Osteocyte (in vitro differentiated cells): Measurements from ENCODE around the gene HIVEP3. TPM values are rescaled to one million over a fixed set of nuclear protein-coding genes. Genes with fewer than 3 reads are reported as not detected.
A peak's percentile ranks its signal among the peaks of the same experiment; 100 is the strongest.

ENCODE experiments used
- DNase-seq: peaks from one replicate; pipeline ENCODE4 v3.0.0; 2021; ENCODE audit warnings: mixed read lengths; ENCODE audit not compliant: unreplicated experiment; ENCODE audit errors: extremely low spot score
- H3K27ac Mint-ChIP-seq: one replicate; pipeline ENCODE4 v1.8.0; 2021; ENCODE audit warnings: mild to moderate bottlenecking, mixed read lengths; ENCODE audit not compliant: unreplicated experiment
- H3K27me3 Mint-ChIP-seq: one replicate; pipeline ENCODE4 v1.8.0; 2021; ENCODE audit warnings: mixed read lengths; ENCODE audit not compliant: unreplicated experiment
- H3K36me3 Mint-ChIP-seq: one replicate; pipeline ENCODE4 v1.8.0; 2021; ENCODE audit warnings: mixed read lengths; ENCODE audit not compliant: unreplicated experiment
- H3K4me1 Mint-ChIP-seq: one replicate; pipeline ENCODE4 v1.8.0; 2021; ENCODE audit warnings: mixed read lengths; ENCODE audit not compliant: unreplicated experiment
- H3K4me3 Mint-ChIP-seq: one replicate; pipeline ENCODE4 v1.8.0; 2021; ENCODE audit warnings: mild to moderate bottlenecking, moderate library complexity, mixed read lengths; ENCODE audit not compliant: unreplicated experiment
- H3K9me3 Mint-ChIP-seq: one replicate; pipeline ENCODE4 v1.8.0; 2021; ENCODE audit warnings: mixed read lengths; ENCODE audit not compliant: unreplicated experiment
- total RNA-seq: library from RNA; stranded (reverse); gene quantifications from 2 replicates; pipeline ENCODE4 v1.2.1, GENCODE V29; 2021
- TF ChIP-seq, protein P1 (sequence below): fragments of 200-600 bp; sonication (generic); IDR thresholded peaks from 2 replicates; pipeline ENCODE4 v1.5.0; 2021; ENCODE audit warnings: antibody characterized with exemption, mild to moderate bottlenecking, moderate library complexity

The HIVEP3 gene
- total RNA-seq, 1 donor from 2014 or later = 0.97 TPM

- Mint-ChIP-seq H3K36me3 (no peaks in the 10 kb centered on the region), H3K27ac (no peak overlapping the region), H3K4me1 (peaks cover 24% of the 10 kb centered on the region), H3K27me3 (no peaks in the 10 kb centered on the region), H3K9me3 (no peaks in the 10 kb centered on the region), H3K4me3 (no peak overlapping the region)
- TF ChIP-seq, protein P1, sequence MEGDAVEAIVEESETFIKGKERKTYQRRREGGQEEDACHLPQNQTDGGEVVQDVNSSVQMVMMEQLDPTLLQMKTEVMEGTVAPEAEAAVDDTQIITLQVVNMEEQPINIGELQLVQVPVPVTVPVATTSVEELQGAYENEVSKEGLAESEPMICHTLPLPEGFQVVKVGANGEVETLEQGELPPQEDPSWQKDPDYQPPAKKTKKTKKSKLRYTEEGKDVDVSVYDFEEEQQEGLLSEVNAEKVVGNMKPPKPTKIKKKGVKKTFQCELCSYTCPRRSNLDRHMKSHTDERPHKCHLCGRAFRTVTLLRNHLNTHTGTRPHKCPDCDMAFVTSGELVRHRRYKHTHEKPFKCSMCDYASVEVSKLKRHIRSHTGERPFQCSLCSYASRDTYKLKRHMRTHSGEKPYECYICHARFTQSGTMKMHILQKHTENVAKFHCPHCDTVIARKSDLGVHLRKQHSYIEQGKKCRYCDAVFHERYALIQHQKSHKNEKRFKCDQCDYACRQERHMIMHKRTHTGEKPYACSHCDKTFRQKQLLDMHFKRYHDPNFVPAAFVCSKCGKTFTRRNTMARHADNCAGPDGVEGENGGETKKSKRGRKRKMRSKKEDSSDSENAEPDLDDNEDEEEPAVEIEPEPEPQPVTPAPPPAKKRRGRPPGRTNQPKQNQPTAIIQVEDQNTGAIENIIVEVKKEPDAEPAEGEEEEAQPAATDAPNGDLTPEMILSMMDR = no peak
- peak; percentile 40 for DNase-seq
Observed at GRCh38 chr1:41619511-41620364, 299.0 kb downstream of the HIVEP3 start.

DNA sequence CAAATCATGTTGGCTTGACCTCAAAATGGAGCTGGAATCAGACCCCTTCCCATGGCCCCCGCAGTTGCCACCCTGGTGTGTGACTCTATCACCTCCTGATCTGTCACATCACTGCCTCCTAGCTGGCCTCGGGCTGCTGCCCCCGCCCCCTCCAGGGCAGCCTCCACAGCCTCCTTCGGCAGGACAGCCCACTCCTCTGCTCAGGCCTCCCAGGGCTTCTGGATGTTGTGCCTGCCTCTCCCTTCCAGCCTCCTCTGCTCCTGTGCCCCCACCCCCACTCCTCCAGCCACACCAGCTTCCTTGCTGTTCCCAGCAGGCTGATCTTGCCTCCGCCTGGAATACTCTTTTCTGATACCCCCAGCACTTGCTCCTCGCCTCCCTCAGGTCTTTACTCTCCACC lies 299.9 kb downstream of the HIVEP3 start:
- TF ChIP-seq, protein P1 = no peak
- no peaks in the 10 kb centered on the region for H3K27me3 Mint-ChIP-seq
- no peak overlapping the region for H3K27ac Mint-ChIP-seq
- peak; percentile 78 for DNase-seq
- H3K4me1 Mint-ChIP-seq = peaks cover 24% of the 10 kb centered on the region
- peaks cover 1% of the 10 kb centered on the region for H3K36me3 Mint-ChIP-seq
- H3K4me3 Mint-ChIP-seq = no peak overlapping the region
- H3K9me3 Mint-ChIP-seq = no peaks in the 10 kb centered on the region

- peak; percentile 72 for DNase-seq
- peaks cover 17% of the 10 kb centered on the region for H3K4me1 Mint-ChIP-seq
- no peaks in the 10 kb centered on the region for H3K27me3 Mint-ChIP-seq
- no peak overlapping the region for H3K4me3 Mint-ChIP-seq
- H3K27ac Mint-ChIP-seq = no peak overlapping the region
- H3K9me3 Mint-ChIP-seq = no peaks in the 10 kb centered on the region
- H3K36me3 Mint-ChIP-seq = peaks cover 2% of the 10 kb centered on the region
- TF ChIP-seq, protein P1 = no peak
Observed at GRCh38 chr1:41618066-41618825, 300.5 kb downstream of the HIVEP3 start.

DNA sequence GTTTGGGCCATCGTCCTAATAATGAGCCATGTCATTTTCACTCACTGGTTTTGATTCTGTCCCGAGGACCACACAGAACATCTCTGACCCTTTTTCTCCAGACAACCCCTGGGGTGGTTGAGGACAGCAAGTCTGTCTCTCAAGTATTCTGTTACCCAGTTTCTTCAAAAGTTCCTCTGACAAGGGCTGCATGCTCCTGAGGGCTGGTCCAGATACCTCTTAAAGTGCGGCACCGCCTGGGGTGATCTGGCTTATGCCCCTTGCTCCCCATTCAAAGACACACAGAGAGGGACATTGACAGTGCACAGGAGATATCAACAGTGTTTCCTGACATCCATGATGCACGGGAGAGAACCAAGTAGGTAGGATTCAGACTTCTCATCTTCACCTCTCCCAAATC lies 301.4 kb downstream of the HIVEP3 start:
- DNase-seq = peak; percentile 64
- no peaks in the 10 kb centered on the region for H3K27me3 Mint-ChIP-seq
- peaks cover 2% of the 10 kb centered on the region for H3K36me3 Mint-ChIP-seq
- TF ChIP-seq, protein P1 = no peak
- H3K4me1 Mint-ChIP-seq = peaks cover 8% of the 10 kb centered on the region
- H3K4me3 Mint-ChIP-seq = no peak overlapping the region
- no peaks in the 10 kb centered on the region for H3K9me3 Mint-ChIP-seq
- no peak overlapping the region for H3K27ac Mint-ChIP-seq

GRCh38 chr1:41616563-41616962 lies 302.2 kb downstream of the HIVEP3 start:
- Mint-ChIP-seq H3K36me3 (peaks cover 2% of the 10 kb centered on the region), H3K9me3 (no peaks in the 10 kb centered on the region), H3K4me1 (peaks cover 4% of the 10 kb centered on the region), H3K27ac (no peak overlapping the region), H3K27me3 (no peaks in the 10 kb centered on the region), H3K4me3 (no peak overlapping the region)
- no peak for DNase-seq
- TF ChIP-seq, protein P1 = no peak
